Colonic mucosa (tissue), 4 donors: Measurements from ENCODE around the gene DUSP16. TPM values are rescaled to one million over a fixed set of nuclear protein-coding genes. Genes with fewer than 3 reads are reported as not detected.

ENCODE experiments used
- DNase-seq: peaks from one replicate; pipeline ENCODE4 v3.0.0-alpha.2; 2020
- H3K27ac ChIP-seq: fragments of 200-600 bp; one replicate; pipeline ENCODE4 v1.8.0; 2021
- H3K27me3 ChIP-seq: fragments of 200-600 bp; one replicate; pipeline ENCODE4 v1.8.0; 2021
- H3K36me3 ChIP-seq: fragments of 200-600 bp; one replicate; pipeline ENCODE4 v1.8.0; 2021
- H3K4me1 ChIP-seq: fragments of 200-600 bp; one replicate; pipeline ENCODE4 v1.8.0; 2021; ENCODE audit warnings: mild to moderate bottlenecking
- H3K4me3 ChIP-seq: fragments of 200-600 bp; one replicate; pipeline ENCODE4 v1.8.0; 2021
- H3K9ac ChIP-seq, 2 donors: one replicate each; pipeline ENCODE4 v1.7.0; 2013; ENCODE audit warnings: control low read depth in 2 of 2, low read depth in 2 of 2, low read length in 2 of 2
- H3K9me3 ChIP-seq: fragments of 200-600 bp; one replicate; pipeline ENCODE4 v1.8.0; 2021
- CTCF ChIP-seq: fragments of 200-600 bp; IDR thresholded peaks from one replicate; pipeline ENCODE4 v1.8.0; 2022; ENCODE audit warnings: antibody characterized with exemption, mild to moderate bottlenecking
- intact Hi-C: fragments of 100-400 bp; cut with DNase I; formaldehyde crosslinking; loops from one replicate; pipeline ENCODE4 v1.14.1; 2022
- total RNA-seq, 2 donors: library from RNA; stranded (reverse); fragmentation: NEBNext Ultra II Directional in 1 of 2; extraction: Animal tissue kit (Norgen Biotek cat#: 25700) in 1 of 2; gene quantifications; one replicate each; pipeline ENCODE4 v1.2.1, GENCODE V29; 2021
- donor health status: healthy.
- donor health status: DM: no; HTN: no; CAD: no.
- donor health status: DM: no; HTN: no; CAD: no.

Gene DUSP16
- total RNA-seq, 2 donors from 2014 or later = 47.5 to 60.2 TPM

DNA sequence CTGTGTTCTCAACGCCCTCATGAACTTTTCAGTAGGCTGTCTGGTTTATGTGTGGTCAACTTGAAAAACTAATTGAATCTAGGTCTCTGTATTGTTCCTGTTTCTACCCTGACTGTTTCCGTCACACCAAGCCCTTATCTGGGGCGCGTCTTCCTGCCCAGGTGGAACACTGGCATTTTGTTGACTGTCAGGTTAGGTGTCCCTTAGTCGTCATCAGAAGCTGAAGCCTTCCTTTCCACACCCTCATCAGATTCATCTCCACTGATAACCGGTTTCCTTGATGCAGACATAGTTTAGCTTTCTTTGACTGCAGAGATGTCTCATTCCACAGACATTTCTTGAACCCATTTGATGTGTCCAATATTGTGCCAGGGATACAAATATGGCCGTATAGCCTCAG lies 96.5 kb downstream of the DUSP16 start:
- H3K4me3 ChIP-seq = no peak overlapping the region
- no peaks in the 10 kb centered on the region for H3K9me3 ChIP-seq
- no peak overlapping the region for H3K9ac ChIP-seq
- no peaks in the 10 kb centered on the region for H3K4me1 ChIP-seq
- TF ChIP-seq CTCF = no peak
- no peaks in the 10 kb centered on the region for H3K36me3 ChIP-seq
- intact Hi-C loops = no loop called here
- DNase-seq = no peak
- no peak overlapping the region for H3K27ac ChIP-seq
- no peaks in the 10 kb centered on the region for H3K27me3 ChIP-seq

- no peaks in the 10 kb centered on the region for H3K4me1 ChIP-seq
- intact Hi-C loops = no loop called here
- no peak overlapping the region for H3K9ac ChIP-seq
- no peaks in the 10 kb centered on the region for H3K36me3 ChIP-seq
- no peak for TF ChIP-seq CTCF
- no peak overlapping the region for H3K27ac ChIP-seq
- H3K4me3 ChIP-seq = no peak overlapping the region
- no peak for DNase-seq
- no peaks in the 10 kb centered on the region for H3K27me3 ChIP-seq
- H3K9me3 ChIP-seq = no peaks in the 10 kb centered on the region
These were observed 97.1 kb downstream of the DUSP16 start for GRCh38 chr12:12465522-12465921.

DNA sequence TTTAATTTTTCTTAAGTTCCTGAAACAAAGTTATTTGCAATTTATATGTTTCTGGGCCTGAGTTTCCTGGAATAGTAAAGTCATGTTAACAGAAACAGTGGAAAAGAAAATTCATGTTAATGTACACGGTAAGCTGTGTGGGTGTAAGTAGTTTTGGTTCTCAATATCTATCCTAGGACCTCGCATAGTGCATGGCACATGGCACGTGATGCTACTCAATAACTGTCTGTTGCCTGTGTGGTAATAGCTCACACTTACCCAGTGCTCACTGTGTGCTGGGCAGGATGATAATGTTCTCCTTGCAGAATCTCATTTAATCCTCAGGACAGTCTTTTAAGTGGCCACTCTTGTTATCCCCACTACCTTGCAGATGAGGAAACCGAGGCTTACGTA lies 100.7 kb downstream of the DUSP16 start:
- Histone ChIP-seq H3K9ac (no peak overlapping the region), H3K4me1 (no peaks in the 10 kb centered on the region), H3K4me3 (no peak overlapping the region), H3K27ac (no peak overlapping the region), H3K9me3 (no peaks in the 10 kb centered on the region), H3K36me3 (no peaks in the 10 kb centered on the region), H3K27me3 (no peaks in the 10 kb centered on the region)
- DNase-seq = no peak
- intact Hi-C loops = no loop called here
- no peak for TF ChIP-seq CTCF

GRCh38 chr12:12460935-12461922 lies 101.4 kb downstream of the DUSP16 start:
- Histone ChIP-seq H3K27ac (no peak overlapping the region), H3K27me3 (no peaks in the 10 kb centered on the region), H3K9me3 (no peaks in the 10 kb centered on the region), H3K4me1 (no peaks in the 10 kb centered on the region), H3K9ac (no peak overlapping the region), H3K4me3 (no peak overlapping the region), H3K36me3 (no peaks in the 10 kb centered on the region)
- no peak for DNase-seq
- TF ChIP-seq CTCF = no peak
- intact Hi-C loops = no loop called here

GRCh38 chr12:12456637-12457036 lies 106.0 kb downstream of the DUSP16 start:
- Histone ChIP-seq H3K9ac (no peak overlapping the region), H3K4me3 (no peak overlapping the region), H3K36me3 (no peaks in the 10 kb centered on the region), H3K27me3 (no peaks in the 10 kb centered on the region), H3K9me3 (no peaks in the 10 kb centered on the region), H3K4me1 (no peaks in the 10 kb centered on the region), H3K27ac (no peak overlapping the region)
- TF ChIP-seq CTCF = no peak
- intact Hi-C loops = no loop called here
- DNase-seq = no peak
